Hepatocyte (in vitro differentiated cells): ENCODE results near the gene PSMB4. TPM values are rescaled to one million over a fixed set of nuclear protein-coding genes. Genes with fewer than 3 reads are reported as not detected.
"Not testable (repeated sequence)": the region's sequence is repeated elsewhere in the genome, so short reads cannot be mapped to it uniquely, and the experiment has no call there.

ENCODE experiments used
- DNase-seq: peaks from one replicate; pipeline ENCODE4 v3.0.0-alpha.2; 2016; ENCODE audit warnings: low spot score
- H2AFZ ChIP-seq: fragments of 200-600 bp; sonication (generic); 2 replicates; pipeline ENCODE4 v1.6.0; 2016; ENCODE audit warnings: antibody characterized with exemption, mild to moderate bottlenecking
- H3K27ac ChIP-seq: fragments of 200-600 bp; sonication (generic); 2 replicates; pipeline ENCODE4 v1.5.1; 2016; ENCODE audit warnings: mild to moderate bottlenecking
- H3K27me3 ChIP-seq: fragments of 200-600 bp; sonication (generic); 2 replicates; pipeline ENCODE4 v1.6.1; 2016
- H3K36me3 ChIP-seq: fragments of 200-600 bp; sonication (generic); replicated peaks from 2 replicates; pipeline ENCODE4 v1.5.1; 2016; ENCODE audit warnings: low read depth; ENCODE audit not compliant: insufficient read depth
- H3K4me1 ChIP-seq: fragments of 200-600 bp; sonication (generic); 2 replicates; pipeline ENCODE4 v1.5.1; 2016; ENCODE audit warnings: mild to moderate bottlenecking, moderate library complexity; ENCODE audit not compliant: insufficient read depth
- H3K4me2 ChIP-seq: fragments of 200-600 bp; sonication (generic); 2 replicates; pipeline ENCODE4 v1.6.0; 2016
- H3K4me3 ChIP-seq: fragments of 200-600 bp; sonication (generic); 2 replicates; pipeline ENCODE4 v1.5.1; 2016; ENCODE audit warnings: mild to moderate bottlenecking
- H3K79me2 ChIP-seq: fragments of 200-600 bp; sonication (generic); 2 replicates; pipeline ENCODE4 v1.6.0; 2017; ENCODE audit warnings: mild to moderate bottlenecking
- H3K9me2 ChIP-seq: fragments of 200-600 bp; sonication (generic); replicated peaks from 2 replicates; pipeline ENCODE4 v1.6.0; 2017; ENCODE audit warnings: mild to moderate bottlenecking; ENCODE audit not compliant: insufficient read depth
- H3K9me3 ChIP-seq: fragments of 200-600 bp; sonication (generic); 2 replicates; pipeline ENCODE4 v1.5.1; 2016; ENCODE audit warnings: low read depth, mild to moderate bottlenecking
- H4K20me1 ChIP-seq: fragments of 200-600 bp; sonication (generic); 2 replicates; pipeline ENCODE4 v1.6.0; 2016; ENCODE audit warnings: mild to moderate bottlenecking; ENCODE audit not compliant: insufficient read depth, poor library complexity, severe bottlenecking
- EZH2 ChIP-seq: fragments of 200-600 bp; sonication (generic); IDR thresholded peaks from 2 replicates; pipeline ENCODE4 v1.6.1; 2016; ENCODE audit warnings: antibody characterized with exemption, mild to moderate bottlenecking, borderline replicate concordance
- EZH2phosphoT487 ChIP-seq: fragments of 200-600 bp; sonication (generic); IDR thresholded peaks from one replicate; pipeline ENCODE4 v1.6.1; 2018; ENCODE audit warnings: antibody characterized with exemption, mild to moderate bottlenecking, low read depth, moderate library complexity; ENCODE audit not compliant: unreplicated experiment, severe bottlenecking
- WGBS: methylation state at CpG from one replicate; pipeline ENCODE4 v1.1.6; 2016; ENCODE audit warnings: low lambda C conversion rate; ENCODE audit errors: missing lambda C conversion rate; 5-methylcytosine and 5-hydroxymethylcytosine counted together
- polyA plus RNA-seq: library from polyadenylated mRNA; unstranded; fragments of >200 nt; fragmentation: Nextera tagmentation; extraction: Ambion mirVana; gene quantifications from 2 replicates; pipeline ENCODE4 v1.2.1, GENCODE V29; 2016
- total RNA-seq: library from RNA; depleted of rRNA; stranded (reverse); fragments of >200 nt; gene quantifications from 2 replicates; pipeline ENCODE4 v1.2.3, GENCODE V29; 2014
- TF ChIP-seq, protein P1 (sequence below): fragments of 200-600 bp; sonication (generic); IDR thresholded peaks from 2 replicates; pipeline ENCODE4 v1.5.1; 2016; ENCODE audit warnings: antibody characterized with exemption, mild to moderate bottlenecking; ENCODE audit not compliant: poor library complexity

Gene PSMB4
- total and polyA plus RNA-seq, 2 experiments from 2014 or later = 71.4 to 240 TPM

DNA sequence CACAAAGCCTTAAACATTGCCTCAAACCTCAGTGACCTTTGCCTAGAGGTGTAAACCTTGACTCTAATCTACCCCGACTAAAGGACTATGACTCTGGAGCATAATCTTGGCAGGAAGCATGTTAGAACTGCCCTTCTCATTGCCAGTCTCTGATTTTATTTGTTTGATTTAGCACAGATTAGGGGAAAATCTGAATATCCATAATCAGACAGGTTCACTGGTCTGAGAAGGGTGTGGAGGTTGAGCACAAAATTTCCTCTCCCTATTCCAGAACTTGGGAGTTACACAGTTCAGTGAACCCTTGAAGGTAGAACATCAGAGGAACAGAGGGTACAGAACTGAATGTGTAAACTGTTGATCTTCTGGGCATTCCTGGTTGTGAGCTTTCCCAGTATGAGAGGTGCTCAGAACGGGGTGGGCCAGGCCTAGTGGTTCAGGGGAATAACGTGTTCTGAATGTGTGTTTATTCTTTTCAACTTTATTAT is 8.3 kb upstream of the PSMB4 start:
- no peaks in the 10 kb centered on the region for H3K36me3 ChIP-seq
- H3K27me3 ChIP-seq = no peaks in the 10 kb centered on the region
- no peak overlapping the region for H2AFZ ChIP-seq
- DNase-seq = no peak
- TF ChIP-seq EZH2 = no peak
- no peak for TF ChIP-seq EZH2phosphoT487
- TF ChIP-seq, protein P1, sequence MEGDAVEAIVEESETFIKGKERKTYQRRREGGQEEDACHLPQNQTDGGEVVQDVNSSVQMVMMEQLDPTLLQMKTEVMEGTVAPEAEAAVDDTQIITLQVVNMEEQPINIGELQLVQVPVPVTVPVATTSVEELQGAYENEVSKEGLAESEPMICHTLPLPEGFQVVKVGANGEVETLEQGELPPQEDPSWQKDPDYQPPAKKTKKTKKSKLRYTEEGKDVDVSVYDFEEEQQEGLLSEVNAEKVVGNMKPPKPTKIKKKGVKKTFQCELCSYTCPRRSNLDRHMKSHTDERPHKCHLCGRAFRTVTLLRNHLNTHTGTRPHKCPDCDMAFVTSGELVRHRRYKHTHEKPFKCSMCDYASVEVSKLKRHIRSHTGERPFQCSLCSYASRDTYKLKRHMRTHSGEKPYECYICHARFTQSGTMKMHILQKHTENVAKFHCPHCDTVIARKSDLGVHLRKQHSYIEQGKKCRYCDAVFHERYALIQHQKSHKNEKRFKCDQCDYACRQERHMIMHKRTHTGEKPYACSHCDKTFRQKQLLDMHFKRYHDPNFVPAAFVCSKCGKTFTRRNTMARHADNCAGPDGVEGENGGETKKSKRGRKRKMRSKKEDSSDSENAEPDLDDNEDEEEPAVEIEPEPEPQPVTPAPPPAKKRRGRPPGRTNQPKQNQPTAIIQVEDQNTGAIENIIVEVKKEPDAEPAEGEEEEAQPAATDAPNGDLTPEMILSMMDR = no peak
- no peaks in the 10 kb centered on the region for H3K9me3 ChIP-seq
- H3K4me2 ChIP-seq = no peak overlapping the region
- 78% methylated on average over 3 of the region's 3 CpGs for WGBS
- H3K79me2 ChIP-seq = no peaks in the 10 kb centered on the region
- H3K9me2 ChIP-seq = no peaks in the 10 kb centered on the region
- H3K27ac ChIP-seq = no peak overlapping the region
- H3K4me1 ChIP-seq = no peaks in the 10 kb centered on the region
- H4K20me1 ChIP-seq = no peaks in the 10 kb centered on the region
- no peak overlapping the region for H3K4me3 ChIP-seq

DNA sequence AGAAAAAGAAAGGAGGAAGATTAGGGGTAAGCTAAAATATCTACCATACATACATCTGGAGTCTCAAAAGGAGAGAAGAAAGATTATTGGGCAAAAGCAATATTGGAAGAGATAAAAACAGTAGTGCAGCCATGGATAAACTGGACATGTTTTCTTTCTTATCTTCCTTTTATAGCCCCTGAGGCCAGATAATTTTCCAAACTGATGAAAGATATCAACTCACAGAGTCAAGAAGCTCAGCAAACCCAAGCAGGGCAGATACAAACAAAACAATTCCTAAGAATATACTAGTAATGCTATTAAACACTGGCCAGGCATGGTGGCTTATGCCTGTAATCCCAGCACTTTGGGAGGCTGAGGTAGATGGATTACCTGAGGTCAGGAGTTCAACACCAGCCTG is 5.8 kb upstream of the PSMB4 start:
- no peak overlapping the region for H3K27ac ChIP-seq
- H3K4me3 ChIP-seq = no peak overlapping the region
- H3K79me2 ChIP-seq = no peaks in the 10 kb centered on the region
- no peaks in the 10 kb centered on the region for H3K36me3 ChIP-seq
- no peaks in the 10 kb centered on the region for H4K20me1 ChIP-seq
- no peak for DNase-seq
- H3K27me3 ChIP-seq = no peaks in the 10 kb centered on the region
- no peak overlapping the region for H3K4me2 ChIP-seq
- no peak overlapping the region for H2AFZ ChIP-seq
- no peaks in the 10 kb centered on the region for H3K9me2 ChIP-seq
- H3K9me3 ChIP-seq = no peaks in the 10 kb centered on the region
- TF ChIP-seq EZH2phosphoT487 (no peak), EZH2 (no peak)
- TF ChIP-seq, protein P1 = no peak
- H3K4me1 ChIP-seq = no peaks in the 10 kb centered on the region

DNA sequence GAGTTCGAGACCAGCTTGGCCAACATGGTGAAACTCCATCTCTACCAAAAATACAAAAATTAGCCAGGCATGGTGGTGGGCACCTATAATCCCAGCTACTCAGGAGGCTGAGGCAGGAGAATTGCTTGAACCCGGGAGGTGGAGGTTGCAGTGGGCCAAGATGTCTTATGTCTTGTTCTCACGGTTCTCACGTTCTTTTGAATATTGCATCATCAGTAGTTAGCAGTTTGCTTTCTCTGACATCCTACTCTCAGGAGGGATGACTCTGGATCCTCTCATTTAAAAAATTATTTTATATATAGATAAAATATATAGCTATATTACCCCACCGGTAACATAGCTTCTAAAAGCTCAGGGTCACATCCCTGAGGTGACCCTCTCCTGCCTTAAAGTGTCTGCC is 3.1 kb upstream of the PSMB4 start:
- not testable (repeated sequence) for DNase-seq, H3K4me2 ChIP-seq, H3K27me3 ChIP-seq, H3K27ac ChIP-seq, H3K9me2 ChIP-seq, H2AFZ ChIP-seq, H3K9me3 ChIP-seq, H3K36me3 ChIP-seq, H3K4me3 ChIP-seq, H4K20me1 ChIP-seq, H3K4me1 ChIP-seq
- WGBS = 93% methylated on average over 5 of the region's 5 CpGs
- H3K79me2 ChIP-seq = peaks cover 17% of the 10 kb centered on the region

DNA sequence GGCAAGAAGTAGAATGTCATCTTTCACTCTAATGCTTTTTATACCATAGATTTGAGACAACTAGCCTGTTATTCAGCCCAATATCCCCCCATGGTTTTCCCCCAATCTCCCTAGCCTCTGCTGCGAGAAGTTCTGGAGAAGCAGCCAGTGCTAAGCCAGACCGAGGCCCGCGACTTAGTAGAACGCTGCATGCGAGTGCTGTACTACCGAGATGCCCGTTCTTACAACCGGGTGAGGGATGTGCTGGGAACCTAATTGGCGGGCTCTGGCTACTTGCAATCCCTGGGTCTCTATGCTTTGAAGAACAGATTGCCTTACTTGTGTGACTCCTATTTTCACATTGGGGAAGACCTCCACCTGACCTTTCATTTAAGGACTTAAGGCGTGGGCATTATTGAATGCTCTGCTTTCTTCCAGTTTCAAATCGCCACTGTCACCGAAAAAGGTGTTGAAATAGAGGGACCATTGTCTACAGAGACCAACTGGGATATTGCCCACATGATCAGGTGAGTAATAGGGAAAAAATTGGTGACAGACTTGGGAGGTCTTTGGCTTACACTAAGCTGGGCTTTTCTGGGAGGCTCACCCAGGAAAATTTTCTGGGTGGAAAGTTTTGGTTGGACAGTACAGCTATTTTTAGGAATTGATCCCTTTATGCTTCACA is 1.9 kb downstream of the PSMB4 start:
- Histone ChIP-seq H3K36me3 (peaks cover 6% of the 10 kb centered on the region), H4K20me1 (no peaks in the 10 kb centered on the region), H3K4me2 (peak overlapping the region; percentile 98), H3K9me3 (no peaks in the 10 kb centered on the region), H3K4me3 (no peak overlapping the region), H3K9me2 (no peaks in the 10 kb centered on the region), H3K4me1 (peaks cover 10% of the 10 kb centered on the region), H2AFZ (no peak overlapping the region), H3K27me3 (no peaks in the 10 kb centered on the region), H3K27ac (peak overlapping the region; percentile 41), H3K79me2 (peaks cover 19% of the 10 kb centered on the region)
- TF ChIP-seq, protein P1 = no peak
- TF ChIP-seq EZH2phosphoT487 (no peak), EZH2 (no peak)
- no peak for DNase-seq
- WGBS = 95% methylated on average over 13 of the region's 13 CpGs
